ENCODE data around the gene ABCA9. TPM values are rescaled to one million over a fixed set of nuclear protein-coding genes. Genes with fewer than 3 reads are reported as not detected.

The ABCA9 gene
- total RNA-seq, 2 donors from 2014 or later: not detected

DNA sequence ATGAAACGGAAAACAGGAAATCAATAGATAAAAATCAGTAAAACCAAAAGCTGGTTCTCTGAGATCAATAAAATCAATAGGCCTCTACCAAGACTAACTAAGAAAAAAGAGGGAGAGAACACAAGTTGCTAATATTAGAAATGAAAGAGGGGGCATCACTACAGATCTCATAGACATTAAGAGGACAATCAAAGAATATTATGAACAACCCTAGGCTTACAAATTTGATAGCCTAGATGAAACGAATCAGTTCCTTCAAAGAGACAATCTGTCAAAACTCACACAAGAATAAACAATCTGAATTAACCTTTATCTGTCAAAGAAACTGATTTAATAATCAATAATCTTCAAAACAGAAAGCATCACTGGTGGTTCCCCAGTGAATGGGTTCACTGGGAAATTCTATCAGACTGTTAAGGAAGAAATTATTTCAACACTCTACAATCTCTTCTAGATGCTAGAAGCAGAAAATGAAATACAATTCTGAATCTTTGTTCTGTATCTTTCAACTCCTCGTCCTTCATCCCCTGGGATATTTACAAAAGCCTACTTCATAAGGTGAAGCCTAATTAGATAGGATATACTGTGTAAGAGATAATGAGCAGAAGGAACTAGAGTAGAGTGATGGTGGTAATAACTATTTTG is 4.4 kb downstream of the ABCA9 start:
- no peak overlapping the region for H3K27ac Mint-ChIP-seq
- no peak for DNase-seq (ENCODE audit: low spot score in 2 of 2)
- ATAC-seq: no peak
- H3K9me3 Mint-ChIP-seq: peaks cover 8 to 23% of the 10 kb centered on the region in 2 donors
- H3K36me3 Mint-ChIP-seq: peaks cover 0 to 5% of the 10 kb centered on the region in 2 donors

DNA sequence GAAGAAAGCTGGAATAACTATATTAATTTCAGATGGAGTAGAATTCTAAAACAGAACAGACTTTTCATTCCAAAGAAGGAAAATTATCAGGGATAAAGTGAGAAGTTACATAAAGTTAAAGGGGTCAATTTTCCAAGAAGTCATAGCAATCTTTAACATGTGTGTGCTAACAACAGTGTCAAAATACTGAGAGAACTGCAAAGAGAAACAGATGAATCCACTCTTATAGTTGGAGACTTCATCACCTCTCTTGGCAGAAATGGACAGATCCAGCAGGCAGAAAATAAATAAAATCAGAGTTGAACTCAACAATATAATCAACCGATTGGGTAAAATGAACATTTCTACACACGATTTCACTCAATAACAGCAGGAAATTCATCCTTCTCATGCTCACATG is 5.4 kb downstream of the ABCA9 start:
- H3K27ac Mint-ChIP-seq: no peak overlapping the region
- ATAC-seq (no peak), DNase-seq (ENCODE audit: low spot score in 2 of 2) (no peak)
- peaks cover 0 to 5% of the 10 kb centered on the region in 2 donors for H3K36me3 Mint-ChIP-seq
- H3K9me3 Mint-ChIP-seq: peaks cover 8 to 23% of the 10 kb centered on the region in 2 donors

GRCh38 chr17:69050999-69051775 is 9.5 kb downstream of the ABCA9 start:
- Mint-ChIP-seq H3K36me3 (peaks cover 0 to 5% of the 10 kb centered on the region in 2 donors), H3K27ac (no peak overlapping the region), H3K9me3 (peaks cover 0 to 18% of the 10 kb centered on the region in 2 donors)
- no peak for ATAC-seq
- no peak for DNase-seq (ENCODE audit: low spot score in 2 of 2)

- DNase-seq (ENCODE audit: low spot score in 2 of 2) (no peak), ATAC-seq (peak in 1 of 2 donors; percentile 20)
- no peak overlapping the region for H3K27ac Mint-ChIP-seq
- H3K9me3 Mint-ChIP-seq: peaks cover 0 to 6% of the 10 kb centered on the region in 2 donors
- H3K36me3 Mint-ChIP-seq: no peaks in the 10 kb centered on the region
These were observed 12.1 kb downstream of the ABCA9 start for GRCh38 chr17:69048634-69049033.

GRCh38 chr17:69047368-69048263 is 13.1 kb downstream of the ABCA9 start:
- Mint-ChIP-seq H3K9me3 (no peaks in the 10 kb centered on the region), H3K27ac (no peak overlapping the region), H3K36me3 (no peaks in the 10 kb centered on the region)
- no peak for DNase-seq (ENCODE audit: low spot score in 2 of 2)
- no peak for ATAC-seq

DNA sequence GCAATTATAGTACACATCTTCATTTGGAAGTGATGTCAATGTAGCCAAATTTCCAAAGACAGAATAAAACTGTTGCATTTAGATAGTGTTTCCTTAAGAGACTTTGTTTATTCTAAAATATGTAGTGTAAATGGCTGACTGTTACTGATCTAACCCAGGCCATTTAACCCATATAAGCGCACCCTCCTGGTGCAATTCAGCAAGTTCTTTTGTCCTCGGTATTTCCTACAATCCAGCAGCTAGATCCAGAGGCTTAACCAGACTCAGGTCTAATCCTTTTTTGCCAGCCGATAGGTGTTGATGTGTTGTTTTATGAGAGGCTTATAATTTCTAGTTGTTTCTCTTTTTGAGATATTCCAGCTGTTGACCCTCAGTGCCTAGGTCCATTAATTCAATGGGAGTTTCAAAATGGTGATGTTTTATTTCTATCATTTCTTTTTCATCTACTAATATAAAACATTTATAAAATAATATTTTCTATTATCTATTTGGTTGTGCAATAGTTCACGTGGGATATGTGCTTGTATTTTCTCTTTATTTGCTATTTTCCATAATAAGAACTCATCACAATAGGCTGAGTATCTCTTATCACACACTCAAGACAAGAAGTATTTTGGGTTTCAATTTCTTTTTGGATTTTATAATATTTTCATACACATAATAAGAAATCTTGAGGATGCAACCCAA is 14.5 kb downstream of the ABCA9 start:
- H3K36me3 Mint-ChIP-seq: no peaks in the 10 kb centered on the region
- no peaks in the 10 kb centered on the region for H3K9me3 Mint-ChIP-seq
- H3K27ac Mint-ChIP-seq: no peak overlapping the region
- DNase-seq (ENCODE audit: low spot score in 2 of 2): no peak
- ATAC-seq: no peak

DNA sequence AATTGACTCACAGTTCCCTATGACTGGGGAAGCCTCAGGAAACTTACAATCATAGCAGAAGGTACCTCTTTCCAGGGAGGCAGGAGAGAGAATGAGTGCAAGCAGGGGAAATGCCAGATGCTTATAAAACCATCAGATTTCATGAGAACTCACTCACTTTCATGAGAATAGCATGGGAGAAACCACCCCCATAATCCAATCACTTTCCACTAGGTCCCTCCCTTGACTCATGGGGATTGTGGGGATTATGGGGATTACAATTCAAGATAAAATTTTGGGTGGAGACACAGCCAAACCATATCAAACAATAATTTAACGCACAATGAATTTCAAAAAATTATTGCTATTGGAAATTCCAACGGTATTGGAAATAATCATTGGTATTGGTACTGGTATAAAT is 15.1 kb downstream of the ABCA9 start:
- Mint-ChIP-seq H3K9me3 (no peaks in the 10 kb centered on the region), H3K27ac (no peak overlapping the region), H3K36me3 (no peaks in the 10 kb centered on the region)
- no peak for ATAC-seq
- DNase-seq (ENCODE audit: low spot score in 2 of 2): no peak

GRCh38 chr17:69044371-69044770 is 16.4 kb downstream of the ABCA9 start:
- H3K27ac Mint-ChIP-seq: no peak overlapping the region
- H3K9me3 Mint-ChIP-seq: no peaks in the 10 kb centered on the region
- DNase-seq (ENCODE audit: low spot score in 2 of 2): no peak
- ATAC-seq: no peak
- no peaks in the 10 kb centered on the region for H3K36me3 Mint-ChIP-seq

GRCh38 chr17:69043098-69043734 is 17.5 kb downstream of the ABCA9 start:
- Mint-ChIP-seq H3K36me3 (no peaks in the 10 kb centered on the region), H3K27ac (no peak overlapping the region), H3K9me3 (no peaks in the 10 kb centered on the region)
- ATAC-seq: no peak
- DNase-seq (ENCODE audit: low spot score in 2 of 2): no peak

- Mint-ChIP-seq H3K9me3 (peaks cover 2 to 4% of the 10 kb centered on the region in 2 donors), H3K36me3 (peaks cover 2 to 3% of the 10 kb centered on the region in 2 donors), H3K27ac (no peak overlapping the region)
- no peak for DNase-seq (ENCODE audit: low spot score in 2 of 2)
- no peak for ATAC-seq
These were observed 18.4 kb downstream of the ABCA9 start for GRCh38 chr17:69042308-69042707.

- Mint-ChIP-seq H3K9me3 (peaks cover 3% of the 10 kb centered on the region in 2 donors), H3K27ac (no peak overlapping the region), H3K36me3 (peaks cover under 1% of the 10 kb centered on the region in 2 donors)
- ATAC-seq (no peak), DNase-seq (ENCODE audit: low spot score in 2 of 2) (no peak)
These were observed 28.9 kb downstream of the ABCA9 start for GRCh38 chr17:69031839-69032238.

DNA sequence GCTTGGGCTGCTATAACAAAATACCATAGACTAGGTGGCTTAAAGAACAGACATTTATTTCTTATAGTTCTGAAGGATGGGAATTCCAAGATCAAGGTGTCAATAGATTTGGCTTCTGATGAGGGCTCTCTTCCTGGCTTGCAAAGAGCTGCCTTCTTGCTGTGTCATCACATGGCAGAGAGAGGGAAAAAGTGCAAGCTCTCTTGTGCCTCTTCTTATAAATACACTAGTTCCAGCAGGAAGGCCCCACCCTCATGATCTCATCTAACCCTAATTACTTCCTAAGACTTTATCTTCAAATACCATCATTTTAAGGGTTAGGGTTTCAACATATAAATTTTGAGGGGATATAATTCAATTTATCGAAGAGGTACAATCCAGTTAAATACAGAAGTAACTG is 30.6 kb downstream of the ABCA9 start:
- DNase-seq (ENCODE audit: low spot score in 2 of 2) (no peak), ATAC-seq (no peak)
- H3K36me3 Mint-ChIP-seq: no peaks in the 10 kb centered on the region
- H3K27ac Mint-ChIP-seq: no peak overlapping the region
- no peaks in the 10 kb centered on the region for H3K9me3 Mint-ChIP-seq

DNA sequence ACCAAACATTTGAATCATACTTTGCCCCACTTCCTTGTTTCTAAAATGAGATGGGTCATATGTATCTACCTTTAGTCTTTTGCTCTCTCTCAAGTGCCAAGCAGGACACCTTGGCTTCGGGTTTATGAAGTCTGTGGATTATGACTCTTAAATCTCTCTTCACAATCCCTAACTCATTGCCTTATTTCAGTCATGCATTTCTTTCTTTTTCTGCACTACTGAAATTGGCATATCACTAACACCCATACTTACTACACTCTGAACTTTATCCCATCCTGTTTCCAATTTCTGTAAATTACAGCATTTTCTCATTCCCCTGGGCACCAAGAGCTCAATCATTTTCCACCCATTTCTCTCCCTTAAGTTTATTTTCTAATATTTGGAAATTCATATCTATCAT is 42.0 kb downstream of the ABCA9 start:
- ATAC-seq: no peak
- Mint-ChIP-seq H3K9me3 (no peaks in the 10 kb centered on the region), H3K36me3 (no peaks in the 10 kb centered on the region), H3K27ac (no peak overlapping the region)
- DNase-seq (ENCODE audit: low spot score in 2 of 2): no peak

DNA sequence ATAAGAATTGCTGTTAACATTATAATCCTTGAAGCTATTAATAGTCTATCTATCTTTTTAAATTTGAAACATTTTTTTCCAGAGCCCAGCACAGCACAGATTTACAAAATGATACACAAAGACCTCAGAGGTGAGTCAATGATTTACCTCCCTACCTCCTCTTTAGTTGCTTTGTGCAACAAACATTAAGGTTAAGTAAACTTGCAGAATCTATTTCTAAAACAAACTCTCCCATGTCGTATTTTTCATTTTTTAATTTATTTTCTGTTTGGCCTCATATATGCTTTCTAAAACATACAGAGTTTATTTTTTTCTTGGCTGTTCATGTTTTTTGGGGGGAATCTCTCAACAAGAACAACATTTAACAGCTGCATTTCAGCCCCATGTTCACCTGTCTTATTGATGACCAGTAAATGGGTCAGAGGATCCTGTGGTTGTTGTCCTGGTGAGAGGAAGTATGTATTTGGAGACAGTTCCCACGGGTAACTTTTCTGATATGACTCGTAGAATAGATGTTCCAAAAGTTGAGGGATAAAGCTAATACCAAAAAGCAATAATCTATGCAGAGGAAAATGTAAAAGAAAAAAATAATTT is 42.6 kb downstream of the ABCA9 start:
- no peaks in the 10 kb centered on the region for H3K36me3 Mint-ChIP-seq
- no peak for DNase-seq (ENCODE audit: low spot score in 2 of 2)
- H3K9me3 Mint-ChIP-seq: no peaks in the 10 kb centered on the region
- ATAC-seq: no peak
- H3K27ac Mint-ChIP-seq: no peak overlapping the region

DNA sequence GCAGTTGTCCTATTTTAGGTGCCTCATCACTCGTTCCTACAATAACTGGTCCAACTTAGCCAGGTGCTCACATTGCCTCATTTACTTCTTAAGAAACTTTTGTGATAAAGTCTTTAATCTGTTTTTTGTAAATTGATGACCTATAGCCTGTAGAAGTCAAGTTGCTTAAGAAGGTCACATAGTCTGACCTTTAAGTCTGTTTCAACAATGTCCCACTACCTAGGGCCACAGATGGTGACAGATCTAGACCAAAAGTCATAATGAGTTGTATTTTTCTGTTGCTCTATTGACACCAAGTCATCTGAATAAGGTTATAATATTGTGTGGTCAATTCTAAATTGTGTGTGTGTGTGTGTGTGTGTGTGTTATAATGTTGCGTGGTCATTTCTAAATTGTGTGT is 45.1 kb downstream of the ABCA9 start:
- no peaks in the 10 kb centered on the region for H3K9me3 Mint-ChIP-seq
- no peak for DNase-seq (ENCODE audit: low spot score in 2 of 2)
- no peaks in the 10 kb centered on the region for H3K36me3 Mint-ChIP-seq
- no peak for ATAC-seq
- H3K27ac Mint-ChIP-seq: no peak overlapping the region

Data from activated naive CD4-positive, alpha-beta T cell treated with anti-CD3 and anti-CD28 coated beads, Interleukin-2, amount 50 U/mL, for 72 hours (primary cell).